ENCODE results near the gene CYP21A2.
"Not testable (repeated sequence)": the region's sequence is repeated elsewhere in the genome, so short reads cannot be mapped to it uniquely, and the experiment has no call there.

The CYP21A2 gene

DNA sequence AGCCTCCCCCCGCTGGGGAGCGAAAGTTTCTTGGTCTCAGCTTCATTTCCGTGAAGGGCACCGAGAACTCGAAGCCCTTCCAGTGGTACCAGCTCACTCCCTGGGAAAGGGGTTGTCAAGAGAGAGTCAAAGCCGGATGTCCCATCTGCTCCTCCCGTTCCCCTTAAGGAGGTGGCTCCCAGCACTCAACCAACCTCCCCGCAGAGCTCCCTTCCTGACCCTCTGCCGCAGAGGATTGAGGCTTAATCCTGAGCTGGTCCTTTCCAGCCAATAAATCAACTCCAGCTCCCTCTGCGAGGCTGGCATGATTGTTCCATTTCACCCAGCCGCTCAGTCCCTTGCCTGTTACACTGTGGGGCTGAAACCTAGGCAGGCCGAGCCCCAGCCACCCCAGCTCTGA is 29.6 kb upstream of the CYP21A2 start:
- not testable (repeated sequence) for H2BK12ac ChIP-seq (ENCODE audit: low read length in 2 of 2); H2BK15ac ChIP-seq (ENCODE audit: low read depth, poor library complexity, severe bottlenecking); H3K9me3 ChIP-seq (ENCODE audit: control insufficient read depth, low read length); H3K9ac ChIP-seq (ENCODE audit: low read length); H3K36me3 ChIP-seq (ENCODE audit: control insufficient read depth in 1 of 2, insufficient read depth in 2 of 2, low read depth in 1 of 2, low read length in 2 of 2); H3K4me3 ChIP-seq (ENCODE audit: insufficient read depth in 1 of 2, low read depth in 1 of 2, low read length in 2 of 2); H3K27me3 ChIP-seq (ENCODE audit: control insufficient read depth in 1 of 2, insufficient read depth in 1 of 2, low read length in 2 of 2); H2AK5ac ChIP-seq (ENCODE audit: low read length, severe bottlenecking); H3K4me2 ChIP-seq (ENCODE audit: low read length, poor library complexity, severe bottlenecking); H3K4me1 ChIP-seq (ENCODE audit: control insufficient read depth, insufficient read depth, low read depth, low read length); H3K14ac ChIP-seq (ENCODE audit: low read length in 2 of 2); H2BK120ac ChIP-seq (ENCODE audit: low read depth, low read length); H3K18ac ChIP-seq (ENCODE audit: low read depth in 1 of 2, low read length in 2 of 2); H3K27ac ChIP-seq (ENCODE audit: low read length, poor library complexity, severe bottlenecking); H2AFZ ChIP-seq (ENCODE audit: low read depth, low read length); H4K91ac ChIP-seq (ENCODE audit: low read length); H2BK5ac ChIP-seq (ENCODE audit: low read depth, low read length, poor library complexity, severe bottlenecking); DNase-seq; H3K79me1 ChIP-seq (replicated peaks; ENCODE audit: low read length, poor library complexity, severe bottlenecking); H3K23ac ChIP-seq (ENCODE audit: low read length in 2 of 2); H3K4ac ChIP-seq (ENCODE audit: low read depth in 1 of 2, low read length in 2 of 2); H4K8ac ChIP-seq (ENCODE audit: low read length)
- WGBS: no CpG with 5 or more reads among the region's 12 CpGs

DNA sequence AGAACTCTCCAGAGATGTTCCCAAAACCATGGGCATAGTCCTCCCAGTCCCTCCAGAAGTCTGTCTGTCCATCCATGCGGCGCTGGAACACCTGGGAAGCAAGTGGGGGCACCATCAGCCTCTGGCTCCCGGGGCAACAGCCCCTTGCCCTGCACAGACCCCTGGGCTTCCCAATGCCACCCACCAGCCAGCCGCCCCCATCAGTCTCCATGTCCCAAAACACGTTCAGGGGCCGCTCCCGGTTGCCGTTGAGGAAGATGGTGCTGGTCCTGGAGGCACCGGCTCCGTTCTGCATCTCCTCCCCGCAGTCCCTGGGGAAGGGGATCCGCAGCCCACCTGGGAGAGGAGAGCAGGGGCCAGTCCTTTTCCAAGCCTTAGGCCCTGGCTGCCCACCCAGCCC is 28.7 kb upstream of the CYP21A2 start:
- H2BK15ac ChIP-seq (ENCODE audit: low read depth, poor library complexity, severe bottlenecking); H4K91ac ChIP-seq (ENCODE audit: low read length); H3K14ac ChIP-seq (ENCODE audit: low read length in 2 of 2); H2BK12ac ChIP-seq (ENCODE audit: low read length in 2 of 2); H4K8ac ChIP-seq (ENCODE audit: low read length); H2AFZ ChIP-seq (ENCODE audit: low read depth, low read length); DNase-seq; H3K9ac ChIP-seq (ENCODE audit: low read length); H3K79me1 ChIP-seq (replicated peaks; ENCODE audit: low read length, poor library complexity, severe bottlenecking); H3K23ac ChIP-seq (ENCODE audit: low read length in 2 of 2); H3K27ac ChIP-seq (ENCODE audit: low read length, poor library complexity, severe bottlenecking); H3K4ac ChIP-seq (ENCODE audit: low read depth in 1 of 2, low read length in 2 of 2); H3K4me2 ChIP-seq (ENCODE audit: low read length, poor library complexity, severe bottlenecking); H3K9me3 ChIP-seq (ENCODE audit: control insufficient read depth, low read length); H3K4me3 ChIP-seq (ENCODE audit: insufficient read depth in 1 of 2, low read depth in 1 of 2, low read length in 2 of 2); H2BK5ac ChIP-seq (ENCODE audit: low read depth, low read length, poor library complexity, severe bottlenecking); H2AK5ac ChIP-seq (ENCODE audit: low read length, severe bottlenecking); H3K18ac ChIP-seq (ENCODE audit: low read depth in 1 of 2, low read length in 2 of 2); H2BK120ac ChIP-seq (ENCODE audit: low read depth, low read length); H3K4me1 ChIP-seq (ENCODE audit: control insufficient read depth, insufficient read depth, low read depth, low read length); H3K27me3 ChIP-seq (ENCODE audit: control insufficient read depth in 1 of 2, insufficient read depth in 1 of 2, low read length in 2 of 2); H3K36me3 ChIP-seq (ENCODE audit: control insufficient read depth in 1 of 2, insufficient read depth in 2 of 2, low read depth in 1 of 2, low read length in 2 of 2): not testable (repeated sequence)
- WGBS: 36% methylated on average over 2 of the region's 12 CpGs

DNA sequence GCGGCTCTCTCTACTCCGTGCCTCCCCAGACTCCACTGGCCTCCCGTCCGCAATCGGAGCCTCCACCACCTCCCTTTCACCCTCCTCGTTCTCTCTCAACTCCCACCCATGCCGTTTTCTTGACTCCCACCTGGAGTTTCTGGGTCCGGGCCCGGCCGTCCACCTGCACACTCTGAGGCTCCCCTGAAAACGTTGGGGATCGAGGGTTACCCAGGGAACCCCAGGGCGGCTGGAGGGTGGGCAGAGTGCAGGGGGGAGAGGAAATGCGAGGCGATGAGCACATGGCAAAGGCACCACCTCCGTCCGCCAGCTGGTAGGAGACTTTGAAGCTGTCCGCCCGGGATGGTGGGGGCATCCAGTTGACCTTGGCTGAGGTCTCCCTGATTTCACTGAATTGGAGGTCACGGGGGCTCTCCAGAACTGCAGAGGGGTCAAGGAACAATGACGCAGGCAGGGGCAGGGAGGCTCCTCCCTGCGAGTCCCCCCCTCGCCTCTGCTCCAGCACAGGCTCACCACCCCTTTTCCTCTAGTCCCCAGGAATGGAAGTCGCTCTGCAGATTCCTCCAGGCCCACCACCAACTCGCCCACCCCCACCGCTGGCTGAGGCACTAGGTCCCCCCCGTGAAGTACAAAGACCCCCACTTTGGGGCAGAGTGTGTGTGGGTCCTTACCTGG is 27.2 kb upstream of the CYP21A2 start:
- H4K91ac ChIP-seq (ENCODE audit: low read length); H3K27me3 ChIP-seq (ENCODE audit: control insufficient read depth in 1 of 2, insufficient read depth in 1 of 2, low read length in 2 of 2); H2AK5ac ChIP-seq (ENCODE audit: low read length, severe bottlenecking); H3K4me1 ChIP-seq (ENCODE audit: control insufficient read depth, insufficient read depth, low read depth, low read length); H3K4ac ChIP-seq (ENCODE audit: low read depth in 1 of 2, low read length in 2 of 2); H3K9ac ChIP-seq (ENCODE audit: low read length); H2AFZ ChIP-seq (ENCODE audit: low read depth, low read length); H4K8ac ChIP-seq (ENCODE audit: low read length); H3K18ac ChIP-seq (ENCODE audit: low read depth in 1 of 2, low read length in 2 of 2); H3K36me3 ChIP-seq (ENCODE audit: control insufficient read depth in 1 of 2, insufficient read depth in 2 of 2, low read depth in 1 of 2, low read length in 2 of 2); H2BK12ac ChIP-seq (ENCODE audit: low read length in 2 of 2); H3K4me2 ChIP-seq (ENCODE audit: low read length, poor library complexity, severe bottlenecking); DNase-seq; H2BK15ac ChIP-seq (ENCODE audit: low read depth, poor library complexity, severe bottlenecking); H2BK120ac ChIP-seq (ENCODE audit: low read depth, low read length); H3K79me1 ChIP-seq (replicated peaks; ENCODE audit: low read length, poor library complexity, severe bottlenecking); H3K9me3 ChIP-seq (ENCODE audit: control insufficient read depth, low read length); H3K27ac ChIP-seq (ENCODE audit: low read length, poor library complexity, severe bottlenecking); H3K14ac ChIP-seq (ENCODE audit: low read length in 2 of 2); H3K4me3 ChIP-seq (ENCODE audit: insufficient read depth in 1 of 2, low read depth in 1 of 2, low read length in 2 of 2); H3K23ac ChIP-seq (ENCODE audit: low read length in 2 of 2); H2BK5ac ChIP-seq (ENCODE audit: low read depth, low read length, poor library complexity, severe bottlenecking): not testable (repeated sequence)
- no CpG with 5 or more reads among the region's 27 CpGs for WGBS

DNA sequence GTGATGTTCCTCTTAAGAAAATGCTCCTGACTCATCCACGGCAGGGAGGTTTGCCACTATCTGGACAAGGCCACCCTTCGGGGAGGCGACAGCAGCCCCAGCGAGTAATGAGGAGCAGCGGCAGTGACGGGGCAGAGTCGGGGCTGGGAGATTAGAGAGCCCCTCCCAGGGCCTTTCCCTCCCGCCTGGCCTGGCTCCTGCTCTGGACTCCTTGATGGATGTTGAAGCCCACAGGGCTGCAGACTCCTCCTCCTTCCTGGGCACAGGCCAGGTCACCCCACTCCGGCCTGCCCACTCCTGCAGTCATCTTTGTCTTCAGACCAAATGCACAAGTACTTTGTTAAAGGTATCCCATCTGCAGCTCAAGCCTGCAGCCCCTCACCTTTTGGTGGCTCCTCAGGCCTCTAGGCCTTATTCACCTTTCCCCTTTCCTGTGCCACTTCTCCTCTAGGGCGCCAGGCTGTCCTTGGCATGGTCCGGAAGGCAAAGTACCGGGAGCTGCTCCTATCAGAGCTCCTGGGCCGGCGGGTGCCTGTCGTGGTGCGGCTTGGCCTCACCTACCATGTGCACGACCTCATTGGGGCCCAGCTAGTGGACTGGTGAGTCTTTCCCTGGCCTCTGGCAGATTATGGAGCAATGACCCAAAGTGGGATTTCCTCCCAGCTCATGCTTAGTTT is 25.1 kb upstream of the CYP21A2 start:
- H3K4me1 ChIP-seq (ENCODE audit: control insufficient read depth, insufficient read depth, low read depth, low read length); H2BK120ac ChIP-seq (ENCODE audit: low read depth, low read length); H3K23ac ChIP-seq (ENCODE audit: low read length in 2 of 2); H3K27ac ChIP-seq (ENCODE audit: low read length, poor library complexity, severe bottlenecking); H2BK12ac ChIP-seq (ENCODE audit: low read length in 2 of 2); H3K9ac ChIP-seq (ENCODE audit: low read length); H3K79me1 ChIP-seq (replicated peaks; ENCODE audit: low read length, poor library complexity, severe bottlenecking); DNase-seq; H3K4me2 ChIP-seq (ENCODE audit: low read length, poor library complexity, severe bottlenecking); H3K9me3 ChIP-seq (ENCODE audit: control insufficient read depth, low read length); H2AFZ ChIP-seq (ENCODE audit: low read depth, low read length); H3K18ac ChIP-seq (ENCODE audit: low read depth in 1 of 2, low read length in 2 of 2); H2AK5ac ChIP-seq (ENCODE audit: low read length, severe bottlenecking); H3K4ac ChIP-seq (ENCODE audit: low read depth in 1 of 2, low read length in 2 of 2); H3K36me3 ChIP-seq (ENCODE audit: control insufficient read depth in 1 of 2, insufficient read depth in 2 of 2, low read depth in 1 of 2, low read length in 2 of 2); H2BK5ac ChIP-seq (ENCODE audit: low read depth, low read length, poor library complexity, severe bottlenecking); H3K14ac ChIP-seq (ENCODE audit: low read length in 2 of 2); H4K8ac ChIP-seq (ENCODE audit: low read length); H2BK15ac ChIP-seq (ENCODE audit: low read depth, poor library complexity, severe bottlenecking); H3K27me3 ChIP-seq (ENCODE audit: control insufficient read depth in 1 of 2, insufficient read depth in 1 of 2, low read length in 2 of 2); H4K91ac ChIP-seq (ENCODE audit: low read length); H3K4me3 ChIP-seq (ENCODE audit: insufficient read depth in 1 of 2, low read depth in 1 of 2, low read length in 2 of 2): not testable (repeated sequence)
- 90% methylated on average over 7 of the region's 17 CpGs for WGBS

All from mesenchymal stem cell (in vitro differentiated cells and primary cell).